NCI-H1436 (cell line): Measurements from ENCODE around the gene GALNT8.
"Not testable (repeated sequence)": the region's sequence is repeated elsewhere in the genome, so short reads cannot be mapped to it uniquely, and the experiment has no call there.

Experiments used
- DNase-seq: peaks from one replicate; lab custom pipeline; 2025; lab: John Stamatoyannopoulos, UW

Gene GALNT8

GRCh38 chr12:4744709-4745108 lies 24.5 kb downstream of the GALNT8 start:
- DNase-seq, result no peak

GRCh38 chr12:4745249-4745648 lies 25.0 kb downstream of the GALNT8 start:
- DNase-seq, result no peak

GRCh38 chr12:4751654-4752053 lies 31.5 kb downstream of the GALNT8 start:
- DNase-seq, result not testable (repeated sequence)

- no peak for DNase-seq
Observed at GRCh38 chr12:4762773-4763172, 42.6 kb downstream of the GALNT8 start.

- peak; percentile 86 for DNase-seq
Observed at GRCh38 chr12:4763549-4763948, 43.3 kb downstream of the GALNT8 start.

- DNase-seq, result no peak
Observed at GRCh38 chr12:4766445-4766844, 46.2 kb downstream of the GALNT8 start.

- DNase-seq, result no peak
Observed at GRCh38 chr12:4767186-4767585, 47.0 kb downstream of the GALNT8 start.

- no peak for DNase-seq
Observed at GRCh38 chr12:4768341-4768740, 48.1 kb downstream of the GALNT8 start.

GRCh38 chr12:4769073-4769472 lies 48.9 kb downstream of the GALNT8 start:
- no peak for DNase-seq

GRCh38 chr12:4771172-4771959 lies 51.2 kb downstream of the GALNT8 start:
- no peak for DNase-seq

- no peak for DNase-seq
Observed at GRCh38 chr12:4771960-4772566, 51.9 kb downstream of the GALNT8 start.

- DNase-seq, result no peak
Observed at GRCh38 chr12:4775936-4776335, 55.7 kb downstream of the GALNT8 start.

- DNase-seq, result no peak
Observed at GRCh38 chr12:4779749-4780148, 59.5 kb downstream of the GALNT8 start.

- no peak for DNase-seq
Observed at GRCh38 chr12:4780641-4781611, 60.7 kb downstream of the GALNT8 start.

- DNase-seq, result no peak
Observed at GRCh38 chr12:4784404-4785054, 64.3 kb downstream of the GALNT8 start.

- no peak for DNase-seq
Observed at GRCh38 chr12:4786795-4787194, 66.6 kb downstream of the GALNT8 start.

GRCh38 chr12:4787965-4788364 lies 67.8 kb downstream of the GALNT8 start:
- no peak for DNase-seq

- no peak for DNase-seq
Observed at GRCh38 chr12:4789776-4790175, 69.6 kb downstream of the GALNT8 start.

GRCh38 chr12:4791497-4791896 lies 71.3 kb downstream of the GALNT8 start:
- DNase-seq, result no peak

GRCh38 chr12:4794491-4794890 lies 74.3 kb downstream of the GALNT8 start:
- no peak for DNase-seq

- no peak for DNase-seq
Observed at GRCh38 chr12:4796216-4796615, 76.0 kb downstream of the GALNT8 start.
